ENCODE results near the gene RASD1.
A peak's percentile ranks its signal among the peaks of the same experiment; 100 is the strongest.

The RASD1 gene, protein sequence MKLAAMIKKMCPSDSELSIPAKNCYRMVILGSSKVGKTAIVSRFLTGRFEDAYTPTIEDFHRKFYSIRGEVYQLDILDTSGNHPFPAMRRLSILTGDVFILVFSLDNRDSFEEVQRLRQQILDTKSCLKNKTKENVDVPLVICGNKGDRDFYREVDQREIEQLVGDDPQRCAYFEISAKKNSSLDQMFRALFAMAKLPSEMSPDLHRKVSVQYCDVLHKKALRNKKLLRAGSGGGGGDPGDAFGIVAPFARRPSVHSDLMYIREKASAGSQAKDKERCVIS

GRCh38 chr17:17496189-17497064 lies at the start of gene RASD1:
Gene RASD1, minus strand, starts transcription at chr17:17496395. Its CDS starts 214 bp downstream, at chr17:17496181.
- DNase-seq: peak; percentile 96

DNA sequence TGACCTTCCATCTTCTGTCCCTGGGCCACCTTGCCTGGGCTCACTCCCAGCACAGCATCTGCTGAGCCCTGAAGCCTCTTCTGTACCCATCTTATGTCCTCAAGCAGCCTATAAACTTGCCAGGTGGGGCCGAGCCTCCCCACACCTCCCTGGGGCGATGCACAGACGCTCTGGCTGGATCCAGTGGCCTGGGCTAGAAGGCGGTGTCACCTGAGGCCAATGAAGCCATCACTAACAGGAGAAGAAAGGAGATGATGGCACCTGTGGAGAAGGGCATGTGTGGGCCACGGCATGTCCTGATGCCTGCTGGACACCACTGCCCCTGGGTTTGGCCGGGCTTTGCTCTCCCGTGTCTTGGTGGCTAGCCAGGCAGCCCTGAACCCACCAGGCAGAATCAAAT lies 49.8 kb upstream of the RASD1 start:
- DNase-seq: no peak

DNA sequence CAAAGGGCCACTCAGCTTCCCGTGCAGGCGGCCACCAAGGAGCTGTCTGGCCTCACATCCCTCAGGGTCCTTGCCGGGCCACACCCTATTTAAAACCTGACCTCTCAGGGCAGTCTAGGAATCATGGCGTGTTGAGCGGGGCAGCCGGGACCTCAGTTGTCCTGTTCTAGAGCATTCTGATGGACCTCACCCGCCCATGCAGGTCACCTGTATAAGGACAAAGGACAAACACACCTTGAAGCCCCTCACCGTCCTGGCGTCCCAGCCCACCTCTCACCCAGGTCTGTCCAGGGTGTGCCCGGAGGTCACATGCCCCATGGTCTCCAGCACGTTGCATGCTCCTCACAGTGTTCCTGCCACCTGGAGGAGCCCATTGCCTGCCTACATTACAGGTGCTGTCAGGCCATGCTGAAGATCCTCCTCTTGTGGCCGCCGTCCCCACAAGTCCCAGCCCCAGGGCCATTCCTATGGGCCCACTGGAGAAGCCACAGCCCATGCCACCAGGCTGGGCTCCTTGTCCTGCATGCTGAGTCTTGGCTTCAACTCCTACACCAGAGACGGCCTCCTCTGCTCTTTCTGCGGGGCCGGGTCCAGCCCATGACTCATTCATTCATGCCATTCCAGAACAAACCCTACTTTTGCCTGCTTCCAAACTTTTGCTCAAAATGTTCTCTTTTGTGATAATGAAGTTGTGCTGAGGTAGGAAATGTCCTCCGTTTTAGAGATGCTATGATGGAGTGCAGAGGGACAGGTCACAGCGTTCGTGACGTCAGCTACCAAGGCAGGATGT lies 49.0 kb upstream of the RASD1 start:
- no peak for DNase-seq

DNA sequence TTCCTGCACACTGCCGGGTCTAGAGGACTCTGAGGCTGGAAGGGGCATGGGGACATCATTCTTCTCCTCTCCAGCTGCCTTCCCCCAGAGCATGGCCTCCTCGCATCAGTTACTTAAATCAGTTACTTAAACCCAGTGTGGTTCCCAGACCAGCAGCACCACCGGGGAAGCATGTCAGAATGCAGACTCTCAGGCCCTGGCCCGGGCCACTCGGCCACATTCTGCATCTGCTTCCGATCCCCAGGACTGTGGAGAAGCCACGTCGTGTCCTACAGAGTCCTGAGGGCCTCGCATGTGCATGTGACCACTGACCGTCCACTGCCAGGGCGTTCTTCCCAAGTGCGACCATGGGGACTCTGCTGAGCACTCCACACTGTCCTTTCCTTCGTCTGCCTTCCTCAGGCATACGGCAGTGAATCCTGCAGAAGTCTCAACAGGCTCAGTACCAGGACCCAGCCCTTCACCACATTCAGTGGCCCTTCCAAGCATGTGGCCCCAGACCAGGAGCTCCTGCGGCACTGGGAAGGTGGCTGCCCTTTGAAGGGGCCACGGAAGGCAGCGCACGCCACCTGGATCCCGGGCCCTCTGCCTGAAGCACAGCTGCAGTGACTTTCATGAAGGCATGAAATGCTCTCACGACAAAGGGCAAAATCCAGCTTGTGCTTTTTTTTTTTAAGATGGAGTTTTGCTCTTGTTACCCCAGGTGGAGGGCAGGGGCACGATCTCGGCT lies 46.9 kb upstream of the RASD1 start:
- DNase-seq: no peak

DNA sequence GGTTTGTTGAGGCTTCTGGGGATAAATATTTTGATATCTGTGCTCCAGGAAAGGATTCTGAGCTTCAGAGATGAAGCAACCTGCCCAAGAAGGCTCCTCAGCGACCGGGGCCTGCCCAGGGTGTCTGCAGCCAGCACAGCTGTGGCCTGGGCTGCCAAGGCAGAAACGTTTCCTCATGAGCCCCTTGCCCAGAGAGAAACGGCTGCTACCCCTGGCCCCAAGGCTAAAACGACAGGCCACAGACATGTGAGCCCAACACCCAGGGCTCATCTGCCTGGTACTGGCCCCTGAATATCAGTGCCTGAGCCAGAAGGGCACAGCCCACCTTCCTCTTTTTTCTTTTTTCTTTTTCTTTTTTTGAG lies 45.4 kb upstream of the RASD1 start:
- no peak for DNase-seq

DNA sequence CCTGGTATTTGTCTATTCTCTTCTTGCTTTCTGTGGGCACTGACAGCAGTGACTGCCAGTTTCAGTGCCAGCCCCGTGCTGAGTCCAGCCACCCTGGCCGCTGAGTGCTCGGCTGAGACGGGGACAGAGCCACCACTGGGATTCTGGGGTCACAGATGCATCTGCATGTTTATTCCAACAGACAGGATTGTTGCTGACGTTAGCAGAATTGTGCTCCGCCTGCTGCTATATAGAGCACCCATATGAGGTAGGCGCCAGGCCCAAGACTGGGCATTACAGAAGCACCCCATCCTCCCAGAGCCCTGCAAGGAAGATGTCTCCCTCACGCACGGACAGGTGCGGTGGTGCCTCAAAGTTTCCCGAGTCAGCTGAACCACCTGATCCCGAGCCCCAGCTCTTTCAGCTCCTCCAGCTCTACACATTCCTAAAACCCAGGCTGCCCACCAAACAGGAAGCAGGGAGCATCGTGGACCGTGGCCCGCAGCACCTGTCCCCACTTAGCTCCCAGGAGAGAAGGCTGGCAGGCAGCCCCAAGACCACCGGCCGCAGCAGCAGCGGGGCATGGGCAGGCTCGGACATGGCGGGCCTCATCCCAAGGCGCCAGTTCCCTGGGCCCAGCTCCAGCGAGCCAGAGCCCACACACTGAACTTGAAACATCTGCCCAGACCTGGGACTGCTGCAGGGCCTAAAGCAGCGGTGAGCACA lies 44.9 kb upstream of the RASD1 start:
- DNase-seq: no peak

DNA sequence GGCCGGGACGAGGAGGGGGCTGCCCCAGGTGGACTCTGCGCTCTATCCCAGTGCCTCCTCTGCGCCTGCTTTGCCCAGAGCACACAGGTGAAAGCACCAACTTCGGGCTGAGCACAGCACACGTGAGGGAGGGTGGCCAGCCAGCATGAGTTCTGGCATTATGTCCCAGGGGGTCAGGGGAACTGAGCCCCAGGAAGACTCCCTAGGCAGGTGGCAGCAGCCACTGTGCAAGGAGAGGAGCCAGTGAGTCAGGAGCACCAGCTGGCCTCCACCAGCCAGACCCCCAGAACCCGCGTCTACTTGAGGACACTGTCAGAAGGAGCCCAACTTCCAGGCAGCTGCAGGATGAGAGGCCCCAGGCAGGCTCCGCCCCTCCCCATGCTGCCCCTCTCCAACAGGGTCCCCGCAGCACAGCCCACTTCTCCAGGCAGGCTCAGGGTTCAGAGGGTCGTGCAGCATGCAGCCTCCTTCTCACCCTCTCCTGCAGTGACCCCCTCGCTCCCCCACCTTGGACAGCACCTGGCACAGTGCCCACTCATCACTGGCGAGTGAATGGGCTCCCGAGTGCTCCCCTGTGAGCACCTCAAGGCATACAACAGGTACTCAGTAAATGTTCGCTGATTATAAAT lies 44.2 kb upstream of the RASD1 start:
- peak; percentile 59 for DNase-seq

GRCh38 chr17:17539591-17539990 lies 43.4 kb upstream of the RASD1 start:
- no peak for DNase-seq

GRCh38 chr17:17538417-17539391 lies 42.5 kb upstream of the RASD1 start:
- DNase-seq: no peak

GRCh38 chr17:17537311-17538099 lies 41.3 kb upstream of the RASD1 start:
- DNase-seq: no peak

- DNase-seq: no peak
Observed at GRCh38 chr17:17536702-17537101, 40.5 kb upstream of the RASD1 start.

- DNase-seq: no peak
Observed at GRCh38 chr17:17535957-17536356, 39.8 kb upstream of the RASD1 start.

- no peak for DNase-seq
Observed at GRCh38 chr17:17533901-17534441, 37.8 kb upstream of the RASD1 start.

- DNase-seq: no peak
Observed at GRCh38 chr17:17532991-17533390, 36.8 kb upstream of the RASD1 start.

GRCh38 chr17:17531156-17531555 lies 35.0 kb upstream of the RASD1 start:
- DNase-seq: peak; percentile 14

DNA sequence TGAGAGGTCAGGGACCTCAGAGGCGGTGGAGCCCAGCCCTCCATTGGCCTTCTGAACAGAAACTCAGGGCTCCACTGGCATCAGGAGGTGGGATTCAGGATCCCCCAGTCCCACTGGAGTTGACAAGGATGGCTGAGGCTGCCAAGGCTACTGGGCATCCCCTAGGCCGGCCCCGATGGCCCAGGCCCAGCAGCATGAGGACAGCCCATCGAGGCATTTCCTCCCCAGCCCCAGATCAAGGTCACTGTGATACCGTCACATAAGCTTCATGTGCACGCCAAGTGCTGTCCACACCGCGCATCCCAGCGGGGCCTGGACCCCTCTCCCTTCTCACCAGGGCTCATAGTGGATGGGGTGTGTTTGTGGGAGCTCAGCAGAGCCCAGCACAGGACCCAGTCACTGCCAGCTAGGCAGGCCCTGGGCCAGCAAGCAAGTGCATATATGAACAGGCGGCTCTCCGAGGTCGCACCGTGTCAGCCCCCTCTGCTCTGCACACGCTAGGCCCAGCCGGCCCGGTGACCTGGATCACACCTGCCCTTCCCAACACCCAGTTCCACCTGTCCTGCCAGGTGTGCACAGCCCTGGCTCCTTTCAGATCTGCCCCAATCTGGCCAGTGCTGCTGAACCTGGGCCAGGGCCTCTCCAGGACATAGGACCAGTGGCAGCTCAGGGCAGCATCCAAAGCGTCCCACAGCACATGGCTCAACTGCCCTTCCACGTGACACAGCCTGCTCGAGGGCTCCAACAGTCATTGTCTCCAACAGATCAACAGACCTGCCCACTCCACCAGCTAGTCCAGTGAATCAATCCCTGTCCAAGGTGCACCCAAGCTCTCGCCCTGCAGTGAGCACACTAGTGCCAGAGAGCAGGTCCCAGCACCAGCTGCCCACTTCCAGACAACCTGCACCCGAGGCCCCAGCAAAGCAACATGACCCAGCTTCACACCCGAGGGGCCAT lies 32.8 kb upstream of the RASD1 start:
- DNase-seq: no peak

GRCh38 chr17:17527956-17528500 lies 31.8 kb upstream of the RASD1 start:
- no peak for DNase-seq

- DNase-seq: no peak
Observed at GRCh38 chr17:17527534-17527933, 31.3 kb upstream of the RASD1 start.
